Measurements from ENCODE around the gene MRPL52.
A peak's percentile ranks its signal among the peaks of the same experiment; 100 is the strongest.

MRPL52 gene

DNA sequence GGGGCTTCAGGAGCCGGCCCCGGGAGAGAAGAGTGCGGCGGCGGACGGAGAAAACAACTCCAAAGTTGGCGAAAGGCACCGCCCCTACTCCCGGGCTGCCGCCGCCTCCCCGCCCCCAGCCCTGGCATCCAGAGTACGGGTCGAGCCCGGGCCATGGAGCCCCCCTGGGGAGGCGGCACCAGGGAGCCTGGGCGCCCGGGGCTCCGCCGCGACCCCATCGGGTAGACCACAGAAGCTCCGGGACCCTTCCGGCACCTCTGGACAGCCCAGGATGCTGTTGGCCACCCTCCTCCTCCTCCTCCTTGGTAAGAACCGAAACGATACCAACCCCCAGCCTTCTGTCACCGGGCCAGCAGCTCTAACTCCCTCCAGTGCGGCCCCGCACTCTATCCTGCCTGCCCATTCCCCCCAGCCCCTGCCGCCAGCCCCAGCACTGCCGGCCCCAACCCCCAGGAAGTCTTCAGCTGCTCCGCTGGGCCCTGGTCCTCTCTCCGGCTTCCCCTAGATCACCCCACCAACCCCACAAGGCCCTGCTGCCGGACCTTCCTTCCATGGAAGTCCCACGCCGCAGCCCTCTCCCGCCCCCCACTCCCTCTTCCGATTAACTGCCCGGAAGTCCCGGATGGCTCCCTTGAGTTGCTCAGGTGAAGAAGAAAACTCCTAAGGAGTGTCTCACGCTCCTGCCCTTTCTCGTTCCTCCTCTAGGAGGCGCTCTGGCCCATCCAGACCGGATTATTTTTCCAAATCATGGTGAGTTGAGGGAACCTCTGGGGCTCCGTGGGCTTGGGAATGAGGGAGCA is 42.5 kb downstream of the MRPL52 start:
- Histone ChIP-seq H3K4me1 (ENCODE audit: control insufficient read depth, insufficient read depth, low read length) (peaks cover 7% of the 10 kb centered on the region), H3K27me3 (ENCODE audit: control insufficient read depth, insufficient read depth, low read length, poor library complexity, severe bottlenecking) (no peaks in the 10 kb centered on the region), H3K36me3 (ENCODE audit: control insufficient read depth, insufficient read depth, low read length) (no peaks in the 10 kb centered on the region), H3K4me3 (ENCODE audit: insufficient read depth, low read depth, low read length) (peak overlapping the region; percentile 79), H3K9me3 (ENCODE audit: control insufficient read depth, low read length) (no peaks in the 10 kb centered on the region), H3K27ac (ENCODE audit: insufficient read depth, low read depth, low read length, poor library complexity, severe bottlenecking) (peak overlapping the region; percentile 81)
- 0 to 1% methylated on average over 45 of the region's 45 CpGs for WGBS, 2 experiments

DNA sequence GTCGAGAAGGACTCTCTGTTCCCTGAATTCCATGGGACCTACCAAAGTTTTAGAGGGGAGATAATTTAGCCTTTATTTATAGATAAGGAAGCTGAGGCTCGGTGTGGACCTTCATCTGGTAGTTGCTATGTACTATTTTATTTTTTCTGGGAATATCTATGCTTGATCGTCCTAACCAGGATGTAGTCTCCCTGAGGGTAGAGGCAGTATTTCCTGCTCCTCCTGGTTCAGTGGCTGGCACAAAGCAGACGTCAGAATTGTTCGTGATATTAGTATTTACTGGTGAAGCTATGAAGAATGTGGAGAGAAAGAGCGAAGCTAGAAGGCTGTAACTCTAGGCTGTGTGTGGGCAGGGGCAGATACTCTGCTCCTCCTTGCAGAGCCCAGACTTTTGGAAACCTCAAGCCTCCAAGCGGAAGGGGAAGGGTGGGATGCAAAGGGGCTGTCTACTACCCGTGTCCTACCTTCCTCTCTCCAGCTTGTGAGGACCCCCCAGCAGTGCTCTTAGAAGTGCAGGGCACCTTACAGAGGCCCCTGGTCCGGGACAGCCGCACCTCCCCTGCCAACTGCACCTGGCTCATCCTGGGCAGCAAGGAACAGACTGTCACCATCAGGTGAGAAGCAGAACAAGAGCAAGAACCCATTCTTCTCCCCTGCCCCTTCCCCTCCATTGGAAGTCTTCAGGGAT is 43.3 kb downstream of the MRPL52 start:
- peak overlapping the region; percentile 9 for H3K27ac ChIP-seq (ENCODE audit: insufficient read depth, low read depth, low read length, poor library complexity, severe bottlenecking)
- no peaks in the 10 kb centered on the region for H3K36me3 ChIP-seq (ENCODE audit: control insufficient read depth, insufficient read depth, low read length)
- no peaks in the 10 kb centered on the region for H3K9me3 ChIP-seq (ENCODE audit: control insufficient read depth, low read length)
- H3K4me3 ChIP-seq (ENCODE audit: insufficient read depth, low read depth, low read length): peak overlapping the region; percentile 79
- peaks cover 7% of the 10 kb centered on the region for H3K4me1 ChIP-seq (ENCODE audit: control insufficient read depth, insufficient read depth, low read length)
- 71 to 76% methylated on average over 10 of the region's 10 CpGs for WGBS, 2 experiments
- H3K27me3 ChIP-seq (ENCODE audit: control insufficient read depth, insufficient read depth, low read length, poor library complexity, severe bottlenecking): no peaks in the 10 kb centered on the region

DNA sequence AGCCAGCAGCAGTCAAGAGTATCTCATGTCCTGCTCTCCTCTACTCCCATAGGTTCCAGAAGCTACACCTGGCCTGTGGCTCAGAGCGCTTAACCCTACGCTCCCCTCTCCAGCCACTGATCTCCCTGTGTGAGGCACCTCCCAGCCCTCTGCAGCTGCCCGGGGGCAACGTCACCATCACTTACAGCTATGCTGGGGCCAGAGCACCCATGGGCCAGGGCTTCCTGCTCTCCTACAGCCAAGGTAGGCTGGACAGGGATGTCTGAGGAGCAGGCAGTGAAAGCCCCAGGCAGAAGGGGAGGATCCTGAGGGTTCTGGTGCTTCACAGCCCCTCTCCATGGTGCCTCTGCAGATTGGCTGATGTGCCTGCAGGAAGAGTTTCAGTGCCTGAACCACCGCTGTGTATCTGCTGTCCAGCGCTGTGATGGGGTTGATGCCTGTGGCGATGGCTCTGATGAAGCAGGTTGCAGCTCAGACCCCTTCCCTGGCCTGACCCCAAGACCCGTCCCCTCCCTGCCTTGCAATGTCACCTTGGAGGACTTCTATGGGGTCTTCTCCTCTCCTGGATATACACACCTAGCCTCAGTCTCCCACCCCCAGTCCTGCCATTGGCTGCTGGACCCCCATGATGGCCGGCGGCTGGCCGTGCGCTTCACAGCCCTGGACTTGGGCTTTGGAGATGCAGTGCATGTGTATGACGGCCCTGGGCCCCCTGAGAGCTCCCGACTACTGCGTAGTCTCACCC is 45.5 kb downstream of the MRPL52 start:
- 93% methylated on average over 15 of the region's 15 CpGs for WGBS, 2 experiments
- Histone ChIP-seq H3K36me3 (ENCODE audit: control insufficient read depth, insufficient read depth, low read length) (no peaks in the 10 kb centered on the region), H3K27ac (ENCODE audit: insufficient read depth, low read depth, low read length, poor library complexity, severe bottlenecking) (no peak overlapping the region), H3K27me3 (ENCODE audit: control insufficient read depth, insufficient read depth, low read length, poor library complexity, severe bottlenecking) (no peaks in the 10 kb centered on the region), H3K4me3 (ENCODE audit: insufficient read depth, low read depth, low read length) (no peak overlapping the region), H3K4me1 (ENCODE audit: control insufficient read depth, insufficient read depth, low read length) (peaks cover 7% of the 10 kb centered on the region), H3K9me3 (ENCODE audit: control insufficient read depth, low read length) (no peaks in the 10 kb centered on the region)

DNA sequence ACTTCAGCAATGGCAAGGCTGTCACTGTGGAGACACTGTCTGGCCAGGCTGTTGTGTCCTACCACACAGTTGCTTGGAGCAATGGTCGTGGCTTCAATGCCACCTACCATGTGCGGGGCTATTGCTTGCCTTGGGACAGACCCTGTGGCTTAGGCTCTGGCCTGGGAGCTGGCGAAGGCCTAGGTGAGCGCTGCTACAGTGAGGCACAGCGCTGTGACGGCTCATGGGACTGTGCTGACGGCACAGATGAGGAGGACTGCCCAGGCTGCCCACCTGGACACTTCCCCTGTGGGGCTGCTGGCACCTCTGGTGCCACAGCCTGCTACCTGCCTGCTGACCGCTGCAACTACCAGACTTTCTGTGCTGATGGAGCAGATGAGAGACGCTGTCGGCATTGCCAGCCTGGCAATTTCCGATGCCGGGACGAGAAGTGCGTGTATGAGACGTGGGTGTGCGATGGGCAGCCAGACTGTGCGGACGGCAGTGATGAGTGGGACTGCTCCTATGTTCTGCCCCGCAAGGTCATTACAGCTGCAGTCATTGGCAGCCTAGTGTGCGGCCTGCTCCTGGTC is 46.1 kb downstream of the MRPL52 start:
- Histone ChIP-seq H3K27me3 (ENCODE audit: control insufficient read depth, insufficient read depth, low read length, poor library complexity, severe bottlenecking) (no peaks in the 10 kb centered on the region), H3K4me1 (ENCODE audit: control insufficient read depth, insufficient read depth, low read length) (peaks cover 2% of the 10 kb centered on the region), H3K27ac (ENCODE audit: insufficient read depth, low read depth, low read length, poor library complexity, severe bottlenecking) (no peak overlapping the region), H3K9me3 (ENCODE audit: control insufficient read depth, low read length) (no peaks in the 10 kb centered on the region), H3K4me3 (ENCODE audit: insufficient read depth, low read depth, low read length) (no peak overlapping the region), H3K36me3 (ENCODE audit: control insufficient read depth, insufficient read depth, low read length) (no peaks in the 10 kb centered on the region)
- 95 to 96% methylated on average over 20 of the region's 20 CpGs for WGBS, 2 experiments

DNA sequence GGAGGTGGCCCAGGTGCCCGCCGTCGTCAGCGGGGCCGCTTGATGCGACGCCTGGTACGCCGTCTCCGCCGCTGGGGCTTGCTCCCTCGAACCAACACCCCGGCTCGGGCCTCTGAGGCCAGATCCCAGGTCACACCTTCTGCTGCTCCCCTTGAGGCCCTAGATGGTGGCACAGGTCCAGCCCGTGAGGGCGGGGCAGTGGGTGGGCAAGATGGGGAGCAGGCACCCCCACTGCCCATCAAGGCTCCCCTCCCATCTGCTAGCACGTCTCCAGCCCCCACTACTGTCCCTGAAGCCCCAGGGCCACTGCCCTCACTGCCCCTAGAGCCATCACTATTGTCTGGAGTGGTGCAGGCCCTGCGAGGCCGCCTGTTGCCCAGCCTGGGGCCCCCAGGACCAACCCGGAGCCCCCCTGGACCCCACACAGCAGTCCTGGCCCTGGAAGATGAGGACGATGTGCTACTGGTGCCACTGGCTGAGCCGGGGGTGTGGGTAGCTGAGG is 47.4 kb downstream of the MRPL52 start:
- WGBS, 2 experiments: 94 to 96% methylated on average over 22 of the region's 22 CpGs
- H3K36me3 ChIP-seq (ENCODE audit: control insufficient read depth, insufficient read depth, low read length): no peaks in the 10 kb centered on the region

DNA sequence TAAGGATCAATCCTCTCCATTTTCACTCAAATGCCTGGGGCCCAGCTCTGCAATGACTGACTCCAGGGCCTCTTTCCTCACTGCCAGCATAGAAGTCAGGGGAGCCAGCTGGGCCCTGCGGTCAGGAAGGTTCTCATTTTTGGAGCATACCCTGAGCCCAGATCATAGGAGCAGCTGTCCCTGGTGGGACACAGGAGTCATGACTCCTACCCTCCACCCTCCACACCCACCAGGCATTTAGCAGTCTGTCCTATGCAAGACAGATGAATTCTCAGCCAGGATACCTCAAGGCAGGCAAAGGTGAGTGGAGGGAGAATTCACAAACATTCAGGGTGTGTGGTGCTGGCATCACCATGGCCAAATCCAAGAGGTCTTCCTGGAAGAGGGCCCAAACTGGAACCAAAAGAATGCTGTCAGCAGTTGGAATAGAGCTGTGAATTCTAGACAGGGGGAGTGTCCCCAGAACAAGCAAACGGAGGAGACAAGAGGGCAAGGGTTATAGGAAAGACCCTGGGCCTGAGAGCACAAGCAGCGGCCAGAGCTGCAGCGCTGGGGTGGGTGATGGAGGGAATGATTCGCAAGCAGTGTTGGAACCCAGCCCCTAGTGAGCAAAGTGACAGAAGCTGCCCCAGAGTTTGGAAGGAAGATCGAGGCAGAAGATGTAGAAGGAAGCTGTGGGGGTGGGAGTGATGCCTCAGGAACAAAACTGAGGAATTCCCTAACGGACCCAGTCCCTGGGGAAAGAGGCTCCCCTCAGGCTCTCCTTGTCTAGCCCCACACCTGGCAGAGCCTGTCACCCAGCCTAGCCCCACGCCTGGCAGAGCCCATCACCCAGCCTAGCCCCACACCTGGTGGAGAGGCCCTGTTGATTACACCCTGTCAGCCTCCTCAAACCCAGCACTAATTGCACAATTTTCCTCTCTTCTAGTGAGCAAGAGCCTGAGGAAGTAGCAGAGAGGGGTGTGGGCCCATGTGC is 48.9 kb downstream of the MRPL52 start:
- H3K27ac ChIP-seq (ENCODE audit: insufficient read depth, low read depth, low read length, poor library complexity, severe bottlenecking): no peak overlapping the region
- H3K36me3 ChIP-seq (ENCODE audit: control insufficient read depth, insufficient read depth, low read length): no peaks in the 10 kb centered on the region
- no peaks in the 10 kb centered on the region for H3K9me3 ChIP-seq (ENCODE audit: control insufficient read depth, low read length)
- H3K27me3 ChIP-seq (ENCODE audit: control insufficient read depth, insufficient read depth, low read length, poor library complexity, severe bottlenecking): no peaks in the 10 kb centered on the region
- H3K4me1 ChIP-seq (ENCODE audit: control insufficient read depth, insufficient read depth, low read length): peaks cover 17% of the 10 kb centered on the region
- 85 to 91% methylated on average over 8 of the region's 8 CpGs for WGBS, 2 experiments
- no peak overlapping the region for H3K4me3 ChIP-seq (ENCODE audit: insufficient read depth, low read depth, low read length)

More for the DNA sequence above, 47.4 kb downstream of the MRPL52 start:
- Histone ChIP-seq H3K4me1 (ENCODE audit: control insufficient read depth, insufficient read depth, low read length) (peaks cover 4% of the 10 kb centered on the region), H3K27ac (ENCODE audit: insufficient read depth, low read depth, low read length, poor library complexity, severe bottlenecking) (no peak overlapping the region), H3K4me3 (ENCODE audit: insufficient read depth, low read depth, low read length) (no peak overlapping the region), H3K9me3 (ENCODE audit: control insufficient read depth, low read length) (no peaks in the 10 kb centered on the region), H3K27me3 (ENCODE audit: control insufficient read depth, insufficient read depth, low read length, poor library complexity, severe bottlenecking) (no peaks in the 10 kb centered on the region)

DNA sequence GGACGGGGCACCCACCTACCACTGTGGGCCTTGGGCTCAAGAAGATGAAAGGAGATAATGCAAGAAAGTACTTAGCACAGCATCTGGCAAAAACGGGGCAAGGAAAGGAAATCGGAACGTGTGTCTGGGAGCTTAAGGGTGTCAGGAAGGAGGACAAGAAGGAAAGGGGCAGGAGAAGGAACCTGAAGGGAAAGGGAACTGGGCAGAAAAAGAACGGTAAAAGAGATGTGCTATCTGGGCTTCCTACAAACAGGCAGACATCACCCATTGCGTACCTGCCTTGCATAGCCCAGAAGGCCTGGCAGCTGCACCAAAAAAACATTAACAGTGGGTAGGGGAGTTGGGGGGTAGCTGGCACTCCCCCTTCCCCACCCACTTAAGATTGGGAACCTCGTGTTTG is 52.4 kb downstream of the MRPL52 start:
- Histone ChIP-seq H3K36me3 (ENCODE audit: control insufficient read depth, insufficient read depth, low read length) (no peaks in the 10 kb centered on the region), H3K9me3 (ENCODE audit: control insufficient read depth, low read length) (no peaks in the 10 kb centered on the region), H3K27me3 (ENCODE audit: control insufficient read depth, insufficient read depth, low read length, poor library complexity, severe bottlenecking) (peaks cover 22% of the 10 kb centered on the region), H3K27ac (ENCODE audit: insufficient read depth, low read depth, low read length, poor library complexity, severe bottlenecking) (no peak overlapping the region), H3K4me3 (ENCODE audit: insufficient read depth, low read depth, low read length) (no peak overlapping the region), H3K4me1 (ENCODE audit: control insufficient read depth, insufficient read depth, low read length) (peaks cover 33% of the 10 kb centered on the region)
- 71 to 73% methylated on average over 7 of the region's 7 CpGs for WGBS, 2 experiments

DNA sequence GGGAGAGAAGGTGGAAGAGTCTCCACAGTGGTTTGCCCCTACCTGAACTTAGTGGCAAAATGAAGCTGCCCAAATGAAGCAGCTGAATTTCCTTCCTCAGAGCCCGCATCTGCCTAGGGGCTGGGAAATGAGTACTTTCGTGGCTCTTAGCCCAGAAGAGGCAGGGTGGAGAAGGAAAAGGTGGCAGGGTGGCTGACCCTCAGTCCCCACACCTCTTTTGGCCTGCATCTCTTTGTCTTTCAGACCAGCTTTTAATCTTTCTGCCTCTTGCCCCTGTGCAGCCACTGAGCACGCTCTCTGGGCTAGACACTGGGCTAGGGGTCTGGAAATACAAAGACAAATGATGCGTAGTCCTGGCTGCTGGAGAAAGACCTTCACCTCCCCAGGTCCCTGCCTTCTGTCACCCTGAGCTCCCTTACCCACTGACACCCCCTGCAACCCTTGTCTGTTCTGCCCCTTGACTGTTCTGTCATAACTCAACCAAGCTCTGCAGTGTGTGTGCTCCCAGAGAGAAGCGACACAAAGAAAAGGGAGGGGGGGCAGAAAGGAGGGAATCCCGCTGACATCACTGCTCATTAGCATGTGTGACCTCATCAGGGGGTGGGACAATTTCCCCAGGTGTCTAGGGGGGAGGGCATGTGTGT is 53.0 kb downstream of the MRPL52 start:
- H3K4me1 ChIP-seq (ENCODE audit: control insufficient read depth, insufficient read depth, low read length): peaks cover 33% of the 10 kb centered on the region
- H3K9me3 ChIP-seq (ENCODE audit: control insufficient read depth, low read length): no peaks in the 10 kb centered on the region
- H3K27me3 ChIP-seq (ENCODE audit: control insufficient read depth, insufficient read depth, low read length, poor library complexity, severe bottlenecking): peaks cover 22% of the 10 kb centered on the region
- no peaks in the 10 kb centered on the region for H3K36me3 ChIP-seq (ENCODE audit: control insufficient read depth, insufficient read depth, low read length)
- H3K4me3 ChIP-seq (ENCODE audit: insufficient read depth, low read depth, low read length): no peak overlapping the region
- peak overlapping the region; percentile 56 for H3K27ac ChIP-seq (ENCODE audit: insufficient read depth, low read depth, low read length, poor library complexity, severe bottlenecking)
- WGBS, 2 experiments: 41 to 42% methylated on average over 6 of the region's 6 CpGs
